Measurements from ENCODE around the gene PDE4D. TPM values are rescaled to one million over a fixed set of nuclear protein-coding genes. Genes with fewer than 3 reads are reported as not detected.

Gene PDE4D
- total RNA-seq, 4 donors from 2014 or later: 15.9 to 66.3 (median 48.7) TPM

DNA sequence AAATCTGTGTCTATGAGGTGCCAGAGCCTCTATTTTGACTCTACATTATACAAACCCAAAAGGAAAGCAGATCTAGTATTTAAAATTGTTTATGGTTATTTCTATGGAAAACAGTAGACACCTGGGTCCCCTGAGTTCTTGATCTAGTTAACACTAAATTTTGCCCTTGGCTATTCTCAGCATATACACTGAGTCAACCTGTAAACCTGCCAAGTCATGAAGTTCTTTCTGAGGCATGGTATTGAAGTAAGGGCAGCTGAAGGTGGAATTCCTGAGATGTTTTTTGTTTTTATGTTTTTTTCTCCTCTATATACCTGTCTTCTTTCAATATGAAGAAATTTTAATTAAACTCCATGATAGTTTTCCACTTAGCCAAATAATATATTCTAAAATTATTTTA lies 120.2 kb downstream of the PDE4D start:
- H3K4me1 ChIP-seq: peaks cover 0 to 11% (median 0%) of the 10 kb centered on the region in 4 donors
- H3K27ac ChIP-seq: no peak overlapping the region
- H3K36me3 ChIP-seq: no peaks in the 10 kb centered on the region
- no peak for TF ChIP-seq EP300 (IDR thresholded peaks at IDR 0.05)
- H3K27me3 ChIP-seq: no peaks in the 10 kb centered on the region
- no peak for DNase-seq (ENCODE audit: low spot score in 2 of 2)
- no peak overlapping the region for H3K4me3 ChIP-seq
- no peaks in the 10 kb centered on the region for H3K9me3 ChIP-seq

DNA sequence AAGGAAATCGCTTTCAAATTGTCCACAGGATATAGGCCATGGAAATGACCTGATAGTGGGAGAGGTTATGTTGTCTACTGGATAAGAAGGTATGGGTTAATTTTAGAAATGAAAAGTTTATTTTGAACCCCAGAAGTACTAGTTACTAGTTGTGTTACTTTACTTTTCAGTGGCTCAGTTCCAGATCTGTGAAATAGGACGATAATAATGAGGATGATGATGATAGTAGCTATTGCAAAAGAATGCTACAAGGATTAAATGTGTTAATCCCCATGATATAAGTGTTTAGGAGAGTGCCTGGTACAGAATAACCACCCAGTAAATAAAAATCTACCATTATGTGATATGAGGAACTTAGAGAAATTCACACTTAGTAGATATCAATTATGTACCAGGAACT lies 120.8 kb downstream of the PDE4D start:
- H3K4me1 ChIP-seq: peaks cover 0 to 14% (median 0%) of the 10 kb centered on the region in 4 donors
- H3K9me3 ChIP-seq: no peaks in the 10 kb centered on the region
- H3K36me3 ChIP-seq: no peaks in the 10 kb centered on the region
- DNase-seq (ENCODE audit: low spot score in 2 of 2): no peak
- 83 to 85% methylated on average over 2 of the region's 2 CpGs for WGBS, 2 donors
- no peaks in the 10 kb centered on the region for H3K27me3 ChIP-seq
- H3K4me3 ChIP-seq: no peak overlapping the region
- TF ChIP-seq EP300 (IDR thresholded peaks at IDR 0.05) (no peak), POLR2A (IDR thresholded peaks at IDR 0.05) (no peak)
- TF ChIP-seq, protein P1, sequence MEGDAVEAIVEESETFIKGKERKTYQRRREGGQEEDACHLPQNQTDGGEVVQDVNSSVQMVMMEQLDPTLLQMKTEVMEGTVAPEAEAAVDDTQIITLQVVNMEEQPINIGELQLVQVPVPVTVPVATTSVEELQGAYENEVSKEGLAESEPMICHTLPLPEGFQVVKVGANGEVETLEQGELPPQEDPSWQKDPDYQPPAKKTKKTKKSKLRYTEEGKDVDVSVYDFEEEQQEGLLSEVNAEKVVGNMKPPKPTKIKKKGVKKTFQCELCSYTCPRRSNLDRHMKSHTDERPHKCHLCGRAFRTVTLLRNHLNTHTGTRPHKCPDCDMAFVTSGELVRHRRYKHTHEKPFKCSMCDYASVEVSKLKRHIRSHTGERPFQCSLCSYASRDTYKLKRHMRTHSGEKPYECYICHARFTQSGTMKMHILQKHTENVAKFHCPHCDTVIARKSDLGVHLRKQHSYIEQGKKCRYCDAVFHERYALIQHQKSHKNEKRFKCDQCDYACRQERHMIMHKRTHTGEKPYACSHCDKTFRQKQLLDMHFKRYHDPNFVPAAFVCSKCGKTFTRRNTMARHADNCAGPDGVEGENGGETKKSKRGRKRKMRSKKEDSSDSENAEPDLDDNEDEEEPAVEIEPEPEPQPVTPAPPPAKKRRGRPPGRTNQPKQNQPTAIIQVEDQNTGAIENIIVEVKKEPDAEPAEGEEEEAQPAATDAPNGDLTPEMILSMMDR (IDR thresholded peaks at IDR 0.05): no peak
- no peak overlapping the region for H3K27ac ChIP-seq

DNA sequence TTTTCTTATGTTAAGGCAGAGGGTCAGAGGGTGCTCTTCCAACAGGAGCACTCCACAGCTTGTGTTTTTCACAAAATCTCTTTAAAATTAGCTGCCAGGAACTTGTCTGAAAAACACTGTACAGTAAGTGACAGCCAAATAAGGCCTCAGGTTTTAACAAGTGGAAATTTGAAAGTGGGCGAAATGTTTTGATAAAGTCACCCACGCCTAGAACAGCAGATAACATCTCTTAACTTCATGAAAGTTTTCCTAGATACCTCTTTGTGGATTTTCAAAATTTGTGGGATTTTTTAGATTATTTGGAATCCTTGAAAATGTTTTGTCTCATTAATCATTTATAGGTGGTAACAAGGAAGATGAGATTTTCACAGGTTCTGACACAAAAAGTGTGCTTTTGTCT lies 121.3 kb downstream of the PDE4D start:
- Histone ChIP-seq H3K36me3 (no peaks in the 10 kb centered on the region), H3K4me3 (no peak overlapping the region), H3K9me3 (no peaks in the 10 kb centered on the region), H3K4me1 (peaks cover 0 to 14% (median 0%) of the 10 kb centered on the region in 4 donors), H3K27me3 (no peaks in the 10 kb centered on the region), H3K27ac (no peak overlapping the region)
- DNase-seq (ENCODE audit: low spot score in 2 of 2): no peak
- TF ChIP-seq, protein P1 (IDR thresholded peaks at IDR 0.05): no peak
- TF ChIP-seq EP300 (IDR thresholded peaks at IDR 0.05) (no peak), POLR2A (IDR thresholded peaks at IDR 0.05) (no peak)
- WGBS, 2 donors: 92 to 96% methylated on average over 2 of the region's 2 CpGs

DNA sequence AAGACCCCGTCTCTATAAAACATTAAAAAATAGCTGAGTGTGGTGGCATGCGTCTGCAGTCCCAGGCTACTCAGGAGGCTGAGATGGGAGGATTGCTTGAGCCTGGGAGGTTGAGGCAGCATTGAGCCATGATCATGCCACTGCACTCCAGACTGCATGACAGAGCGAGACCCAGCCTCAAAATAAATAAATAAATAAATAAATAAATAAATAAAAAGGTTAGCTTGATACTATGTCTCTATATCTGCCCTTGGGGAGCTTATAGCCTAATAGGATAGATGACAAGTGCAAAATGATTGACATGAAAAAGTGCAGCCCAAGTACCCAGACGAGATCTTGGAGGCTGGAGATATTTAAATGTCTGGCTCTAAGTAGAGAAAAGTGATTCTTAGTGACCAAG lies 122.6 kb downstream of the PDE4D start:
- Histone ChIP-seq H3K27ac (no peak overlapping the region), H3K4me1 (peaks cover 0 to 14% (median 0%) of the 10 kb centered on the region in 4 donors), H3K27me3 (no peaks in the 10 kb centered on the region), H3K4me3 (no peak overlapping the region), H3K9me3 (no peaks in the 10 kb centered on the region), H3K36me3 (no peaks in the 10 kb centered on the region)
- DNase-seq (ENCODE audit: low spot score in 2 of 2): no peak
- 97% methylated on average over 4 of the region's 4 CpGs for WGBS, 2 donors
- no peak for TF ChIP-seq POLR2A (IDR thresholded peaks at IDR 0.05)
- TF ChIP-seq EP300 (IDR thresholded peaks at IDR 0.05): no peak

DNA sequence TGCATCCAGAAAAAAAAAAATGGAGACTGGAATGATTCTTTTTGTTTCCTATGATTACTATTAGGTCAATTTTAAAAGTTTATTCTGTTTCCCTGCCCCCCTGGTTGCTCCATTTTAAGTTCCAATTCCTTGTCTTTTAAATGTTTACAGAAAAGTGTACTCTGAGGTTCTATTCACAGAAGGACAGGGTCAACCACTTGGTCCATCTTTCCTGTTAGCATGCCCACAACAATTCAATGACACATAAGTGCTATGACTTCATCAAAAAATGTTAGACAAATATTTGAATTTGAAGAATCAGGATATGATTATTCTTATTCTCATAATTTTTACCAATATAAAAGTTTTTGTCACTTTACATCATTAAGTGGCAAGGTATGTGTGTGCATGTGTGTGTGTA lies 123.7 kb downstream of the PDE4D start:
- H3K27me3 ChIP-seq: no peaks in the 10 kb centered on the region
- H3K4me3 ChIP-seq: no peak overlapping the region
- no peak for TF ChIP-seq POLR2A (IDR thresholded peaks at IDR 0.05)
- H3K36me3 ChIP-seq: no peaks in the 10 kb centered on the region
- no peak overlapping the region for H3K27ac ChIP-seq
- H3K4me1 ChIP-seq: peaks cover 0 to 14% (median 0%) of the 10 kb centered on the region in 4 donors
- no peaks in the 10 kb centered on the region for H3K9me3 ChIP-seq
- DNase-seq (ENCODE audit: low spot score in 2 of 2): no peak

DNA sequence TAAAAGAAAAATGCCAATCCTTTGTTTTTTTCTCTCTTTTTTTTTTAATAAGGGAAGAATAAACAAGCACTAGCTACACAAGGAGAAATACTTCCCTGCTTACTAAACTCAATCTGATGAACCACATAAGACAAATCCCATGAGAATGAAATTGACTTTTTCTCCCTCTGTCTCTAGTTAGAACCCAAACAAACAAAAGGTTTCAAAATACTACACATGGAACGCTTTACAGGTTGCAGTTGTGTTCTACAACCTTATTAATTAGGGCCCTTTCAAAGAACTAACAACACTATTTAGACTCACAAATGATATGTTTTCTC lies 124.5 kb downstream of the PDE4D start:
- TF ChIP-seq, protein P1 (IDR thresholded peaks at IDR 0.05): no peak
- no peak for TF ChIP-seq EP300 (IDR thresholded peaks at IDR 0.05)
- TF ChIP-seq POLR2A (IDR thresholded peaks at IDR 0.05): no peak
- no peak for DNase-seq (ENCODE audit: low spot score in 2 of 2)
- H3K27ac ChIP-seq: peak overlapping the region in 3 of 4 donors; percentile 26 to 78 (median 37)

More for the DNA sequence above, 124.5 kb downstream of the PDE4D start:
- peaks cover 0 to 14% (median 0%) of the 10 kb centered on the region in 4 donors for H3K4me1 ChIP-seq
- WGBS, 2 donors: 18 to 41% methylated on average over 1 of the region's 1 CpG
- H3K27me3 ChIP-seq: no peaks in the 10 kb centered on the region
- no peaks in the 10 kb centered on the region for H3K36me3 ChIP-seq
- H3K9me3 ChIP-seq: no peaks in the 10 kb centered on the region
- H3K4me3 ChIP-seq: peak overlapping the region; percentile 37 to 63 (median 54)

All from tibial nerve (tissue), 4 donors.